Measurements from ENCODE around the gene MLEC. TPM values are rescaled to one million over a fixed set of nuclear protein-coding genes. Genes with fewer than 3 reads are reported as not detected.

The MLEC gene
- polyA plus RNA-seq, 1 experiment: 34.3 TPM

DNA sequence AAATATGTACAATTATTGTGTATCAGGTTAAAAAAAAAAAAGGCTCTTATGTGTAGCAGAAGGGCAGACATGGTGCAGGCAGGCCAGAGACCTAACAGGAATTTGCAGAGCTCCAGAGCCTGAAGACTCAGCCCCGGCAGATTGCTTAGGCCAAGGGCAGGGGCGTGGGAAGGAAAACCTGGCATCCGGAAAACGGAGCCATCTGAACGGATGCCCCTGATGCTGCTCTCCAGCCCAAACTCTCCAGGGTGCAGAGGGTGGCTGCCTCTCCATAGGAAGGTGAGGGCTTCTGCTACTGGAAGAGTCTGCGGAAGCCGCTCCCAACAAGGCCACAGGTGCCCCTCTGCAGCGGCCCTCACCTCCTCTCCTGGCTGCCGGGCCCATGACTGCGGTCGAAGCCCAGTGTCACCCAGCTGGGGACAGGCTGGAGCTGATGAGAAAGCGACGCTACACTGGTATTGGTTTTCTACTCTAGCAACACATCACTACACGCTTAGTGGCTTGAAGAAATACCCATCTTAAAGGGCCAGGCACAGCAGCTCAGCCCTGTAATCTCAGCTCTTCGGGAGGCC lies 58.1 kb downstream of the MLEC start:
- TF ChIP-seq, protein P1, sequence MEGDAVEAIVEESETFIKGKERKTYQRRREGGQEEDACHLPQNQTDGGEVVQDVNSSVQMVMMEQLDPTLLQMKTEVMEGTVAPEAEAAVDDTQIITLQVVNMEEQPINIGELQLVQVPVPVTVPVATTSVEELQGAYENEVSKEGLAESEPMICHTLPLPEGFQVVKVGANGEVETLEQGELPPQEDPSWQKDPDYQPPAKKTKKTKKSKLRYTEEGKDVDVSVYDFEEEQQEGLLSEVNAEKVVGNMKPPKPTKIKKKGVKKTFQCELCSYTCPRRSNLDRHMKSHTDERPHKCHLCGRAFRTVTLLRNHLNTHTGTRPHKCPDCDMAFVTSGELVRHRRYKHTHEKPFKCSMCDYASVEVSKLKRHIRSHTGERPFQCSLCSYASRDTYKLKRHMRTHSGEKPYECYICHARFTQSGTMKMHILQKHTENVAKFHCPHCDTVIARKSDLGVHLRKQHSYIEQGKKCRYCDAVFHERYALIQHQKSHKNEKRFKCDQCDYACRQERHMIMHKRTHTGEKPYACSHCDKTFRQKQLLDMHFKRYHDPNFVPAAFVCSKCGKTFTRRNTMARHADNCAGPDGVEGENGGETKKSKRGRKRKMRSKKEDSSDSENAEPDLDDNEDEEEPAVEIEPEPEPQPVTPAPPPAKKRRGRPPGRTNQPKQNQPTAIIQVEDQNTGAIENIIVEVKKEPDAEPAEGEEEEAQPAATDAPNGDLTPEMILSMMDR (IDR thresholded peaks at IDR 0.05; ENCODE audit: insufficient read depth, low read depth, low read length): no peak
- DNase-seq (ENCODE audit: low read depth): no peak
- H3K36me3 ChIP-seq (ENCODE audit: control insufficient read depth, insufficient read depth, low read length): no peaks in the 10 kb centered on the region
- ChIA-PET CTCF (interaction anchor here (0.6 kb wide), 1 partner anchor 160 kb away, joined by 4 read pairs; no protein-coding TSS in a partner anchor), POLR2A (no interaction called here)
- H3K4me3 ChIP-seq (ENCODE audit: low read depth, low read length): no peak overlapping the region
- H3K27me3 ChIP-seq (ENCODE audit: control insufficient read depth, insufficient read depth, low read length): no peaks in the 10 kb centered on the region

DNA sequence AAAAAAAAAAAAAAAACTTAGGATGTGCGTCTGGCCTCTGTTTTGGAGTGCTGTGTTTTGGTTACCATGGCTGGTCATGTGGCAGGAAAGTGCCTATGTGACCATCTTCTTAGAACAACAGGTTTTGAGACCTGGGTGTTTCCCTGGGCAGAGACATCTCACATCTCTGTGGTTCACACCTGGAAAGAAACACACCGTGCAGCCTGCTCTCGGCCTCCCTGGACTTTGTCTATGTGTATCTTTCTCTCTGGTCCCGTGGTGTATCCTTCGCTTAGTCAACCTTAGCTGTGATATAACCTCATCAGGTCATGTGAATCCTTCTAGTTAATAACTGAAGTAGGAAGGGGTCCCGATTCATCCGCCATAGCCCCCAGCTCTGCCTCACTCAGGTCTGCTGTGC lies 61.3 kb downstream of the MLEC start:
- ChIA-PET POLR2A (no interaction called here), CTCF (no interaction called here)

DNA sequence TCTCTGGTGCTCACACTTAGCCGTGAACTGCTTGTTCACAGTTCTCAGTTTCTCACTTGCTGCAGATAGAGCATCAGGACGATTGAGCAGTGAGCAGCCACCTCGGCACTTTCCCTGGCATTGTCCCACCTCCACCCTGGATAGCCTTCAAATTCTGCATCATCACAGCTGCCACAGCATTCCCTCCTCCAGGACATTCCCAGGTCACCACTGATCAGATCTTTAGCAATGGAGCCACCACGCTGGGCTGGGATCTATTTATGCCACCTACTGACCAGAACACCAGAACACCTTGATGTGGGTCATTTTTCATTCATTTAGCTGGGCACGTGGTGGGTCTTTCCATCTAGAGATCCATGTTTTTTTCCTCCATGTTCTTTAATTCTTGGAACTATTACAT lies 62.3 kb downstream of the MLEC start:
- DNase-seq (ENCODE audit: low read depth): no peak
- no peak overlapping the region for H3K4me3 ChIP-seq (ENCODE audit: low read depth, low read length)
- H3K36me3 ChIP-seq (ENCODE audit: control insufficient read depth, insufficient read depth, low read length): no peaks in the 10 kb centered on the region
- POLR2A ChIA-PET: no interaction called here
- H3K27me3 ChIP-seq (ENCODE audit: control insufficient read depth, insufficient read depth, low read length): no peaks in the 10 kb centered on the region
- TF ChIP-seq, protein P1 (IDR thresholded peaks at IDR 0.05; ENCODE audit: insufficient read depth, low read depth, low read length): no peak
- CTCF ChIA-PET: no interaction called here

More for the DNA sequence above, 61.3 kb downstream of the MLEC start:
- TF ChIP-seq, protein P1 (IDR thresholded peaks at IDR 0.05; ENCODE audit: insufficient read depth, low read depth, low read length): no peak
- Histone ChIP-seq H3K36me3 (ENCODE audit: control insufficient read depth, insufficient read depth, low read length) (no peaks in the 10 kb centered on the region), H3K27me3 (ENCODE audit: control insufficient read depth, insufficient read depth, low read length) (no peaks in the 10 kb centered on the region), H3K4me3 (ENCODE audit: low read depth, low read length) (no peak overlapping the region)
- DNase-seq (ENCODE audit: low read depth): no peak

DNA sequence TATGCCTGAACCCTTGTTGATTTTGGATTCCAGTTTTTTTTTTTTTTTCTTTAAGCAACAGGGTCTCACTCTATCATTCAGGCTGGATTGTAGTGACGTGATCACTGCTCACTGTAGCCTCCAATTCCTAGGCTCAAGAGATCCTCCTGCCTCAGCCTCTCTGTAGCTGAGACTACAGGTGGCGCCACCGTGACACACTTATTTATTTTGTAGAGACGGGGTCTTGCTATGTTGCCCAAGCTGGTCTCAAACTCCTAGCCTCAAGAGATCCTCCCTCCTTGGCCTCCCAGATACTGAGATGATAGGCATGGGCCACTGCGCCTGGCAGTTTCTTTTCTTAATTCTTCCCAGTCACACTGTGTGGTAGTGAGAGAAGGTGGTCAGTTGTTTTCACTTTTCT lies 63.9 kb downstream of the MLEC start:
- H3K36me3 ChIP-seq (ENCODE audit: control insufficient read depth, insufficient read depth, low read length): no peaks in the 10 kb centered on the region
- no peak overlapping the region for H3K4me3 ChIP-seq (ENCODE audit: low read depth, low read length)
- POLR2A ChIA-PET: no interaction called here
- no peaks in the 10 kb centered on the region for H3K27me3 ChIP-seq (ENCODE audit: control insufficient read depth, insufficient read depth, low read length)
- CTCF ChIA-PET: interaction anchor here (1.0 to 1.7 kb wide), 3 partner anchors 15 to 221 kb away, joined by 3 to 4 read pairs (median 3); no protein-coding TSS in a partner anchor
- no peak for DNase-seq (ENCODE audit: low read depth)
- TF ChIP-seq, protein P1 (IDR thresholded peaks at IDR 0.05; ENCODE audit: insufficient read depth, low read depth, low read length): no peak

DNA sequence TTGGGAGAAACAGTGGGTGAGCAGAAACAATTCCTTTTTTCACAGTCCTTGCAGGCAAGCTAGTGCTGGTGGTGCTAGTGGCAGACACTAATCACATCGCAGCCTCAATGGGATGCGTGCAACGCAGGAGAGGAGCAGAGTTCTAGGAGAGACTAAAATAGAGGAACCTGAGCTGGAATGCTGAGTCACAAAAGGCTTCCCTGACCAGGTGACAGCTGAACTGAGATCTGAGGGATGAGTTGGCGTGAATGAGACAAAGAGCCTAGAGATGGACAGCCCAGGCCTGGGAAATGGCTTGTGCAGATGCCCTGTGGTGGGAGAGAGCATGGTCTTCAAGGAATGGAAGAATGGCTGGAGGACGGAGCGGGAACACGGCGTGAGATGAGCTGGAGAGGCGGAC lies 64.4 kb downstream of the MLEC start:
- Histone ChIP-seq H3K27me3 (ENCODE audit: control insufficient read depth, insufficient read depth, low read length) (no peaks in the 10 kb centered on the region), H3K4me3 (ENCODE audit: low read depth, low read length) (no peak overlapping the region), H3K36me3 (ENCODE audit: control insufficient read depth, insufficient read depth, low read length) (no peaks in the 10 kb centered on the region)
- CTCF ChIA-PET: interaction anchor here (0.5 to 1.7 kb wide), 3 partner anchors 10 to 25 kb away, joined by 3 to 4 read pairs (median 4); no protein-coding TSS in a partner anchor
- POLR2A ChIA-PET: no interaction called here
- TF ChIP-seq, protein P1 (IDR thresholded peaks at IDR 0.05; ENCODE audit: insufficient read depth, low read depth, low read length): no peak
- no peak for DNase-seq (ENCODE audit: low read depth)

Other genes starting within 250 kb of the MLEC start
- gene COX6A1, start 249.0 kb upstream of the MLEC start, polyA plus RNA-seq (2011; rRNA removed): 362 and 557 TPM in 2 replicates
- 24.7 and 45.0 TPM in 2 replicates for gene TRIAP1, start 240.8 kb upstream of the MLEC start, polyA plus RNA-seq (2011; rRNA removed)
- gene GATC, start 240.7 kb upstream of the MLEC start, polyA plus RNA-seq (2011; rRNA removed): 14.8 and 17.9 TPM in 2 replicates
- gene SRSF9, start 217.4 kb upstream of the MLEC start, polyA plus RNA-seq (2011; rRNA removed): 88.0 and 108 TPM in 2 replicates
- gene DYNLL1, start 191.0 kb upstream of the MLEC start, polyA plus RNA-seq (2011; rRNA removed): 358 and 610 TPM in 2 replicates
- 27.7 and 44.4 TPM in 2 replicates for gene COQ5, start 158.0 kb upstream of the MLEC start, polyA plus RNA-seq (2011; rRNA removed)
- 64.1 and 98.8 TPM in 2 replicates for gene RNF10, start 152.8 kb upstream of the MLEC start, polyA plus RNA-seq (2011; rRNA removed)
- gene POP5, start 105.7 kb upstream of the MLEC start, polyA plus RNA-seq (2011; rRNA removed): 46.7 and 48.0 TPM in 2 replicates
- 0.32 TPM in 1 of 2 replicates, not detected in the other for gene CABP1, start 46.5 kb upstream of the MLEC start, polyA plus RNA-seq (2011; rRNA removed)
- gene UNC119B, start 23.3 kb downstream of the MLEC start, polyA plus RNA-seq (2011; rRNA removed): 32.0 and 37.0 TPM in 2 replicates
- 7.4 and 11.9 TPM in 2 replicates for gene ACADS, start 38.7 kb downstream of the MLEC start, polyA plus RNA-seq (2011; rRNA removed)
- 13.2 and 17.5 TPM in 2 replicates for gene SPPL3, start 217.2 kb downstream of the MLEC start, polyA plus RNA-seq (2011; rRNA removed)